CD4-positive, CD25-positive, alpha-beta regulatory T cell (primary cell): ENCODE data around the gene MCM5. TPM values are rescaled to one million over a fixed set of nuclear protein-coding genes. Genes with fewer than 3 reads are reported as not detected.

Source experiments
- ATAC-seq, 2 donors: fragments of 150-1000 bp; cut with Tn5 transposase; one replicate each; pipeline ENCODE4 v1.10.0; 2021; ENCODE audit warnings: low read depth in 2 of 2, moderate number of reproducible peaks in 2 of 2, moderate library complexity in 1 of 2
- DNase-seq, 3 donors: peaks; one replicate each; pipeline versions ENCODE4 v3.0.0 to v3.0.0-alpha.2; 2012 to 2022; ENCODE audit warnings: mixed read lengths in 1 of 3
- H3K27ac ChIP-seq: one replicate; pipeline ENCODE4 v1.7.0; 2013; ENCODE audit warnings: mild to moderate bottlenecking, low read length; ENCODE audit not compliant: insufficient read depth, poor library complexity, severe bottlenecking
- H3K27me3 ChIP-seq: one replicate; pipeline ENCODE4 v1.7.0; 2013; ENCODE audit warnings: low read length; ENCODE audit not compliant: control insufficient read depth, insufficient read depth
- H3K36me3 ChIP-seq: one replicate; pipeline ENCODE4 v1.7.0; 2013; ENCODE audit warnings: mild to moderate bottlenecking, low read length, moderate library complexity; ENCODE audit not compliant: control insufficient read depth, insufficient read depth
- H3K4me1 ChIP-seq: 2 replicates; pipeline ENCODE4 v1.7.0; 2013; ENCODE audit warnings: mild to moderate bottlenecking, low read length; ENCODE audit not compliant: insufficient read depth, control insufficient read depth, poor library complexity, severe bottlenecking
- H3K4me3 ChIP-seq: one replicate; pipeline ENCODE4 v1.7.0; 2013; ENCODE audit warnings: low read depth, mild to moderate bottlenecking, low read length, moderate library complexity
- H3K9me3 ChIP-seq, 2 experiments: 1 replicate in 1 of 2; 2 replicates in 1 of 2; pipeline ENCODE4 v1.7.0; 2013; ENCODE audit warnings: low read length in 2 of 2, mild to moderate bottlenecking in 1 of 2, moderate library complexity in 1 of 2; ENCODE audit not compliant: control insufficient read depth in 2 of 2
- H3K27ac Mint-ChIP-seq, 3 donors: one replicate each; pipeline ENCODE4 v1.8.0; 2020 to 2022; ENCODE audit warnings: mild to moderate bottlenecking in 3 of 3, mixed read lengths in 3 of 3, moderate library complexity in 2 of 3
- H3K27me3 Mint-ChIP-seq: one replicate; pipeline ENCODE4 v1.8.0; 2022; ENCODE audit warnings: mild to moderate bottlenecking, mixed read lengths
- H3K36me3 Mint-ChIP-seq: one replicate; pipeline ENCODE4 v1.8.0; 2020; ENCODE audit warnings: mixed read lengths
- H3K4me1 Mint-ChIP-seq, 4 donors: one replicate each; pipeline ENCODE4 v1.8.0; 2020 to 2022; ENCODE audit warnings: mixed read lengths in 4 of 4, mild to moderate bottlenecking in 1 of 4
- H3K4me3 Mint-ChIP-seq, 4 donors: one replicate each; pipeline ENCODE4 v1.8.0; 2020 to 2022; ENCODE audit warnings: mild to moderate bottlenecking in 4 of 4, mixed read lengths in 4 of 4, moderate library complexity in 3 of 4
- H3K9me3 Mint-ChIP-seq, 7 donors: one replicate each; pipeline ENCODE4 v1.8.0; 2020 to 2022; ENCODE audit warnings: mixed read lengths in 7 of 7, mild to moderate bottlenecking in 3 of 7, moderate library complexity in 2 of 7
- polyA plus RNA-seq, 4 donors: library from polyadenylated mRNA; unstranded; fragments of 300-500 nt; fragmentation: Illumina TruSeq; gene quantifications; one replicate each; pipeline ENCODE4 v1.2.3, GENCODE V29; 2021
- total RNA-seq: library from RNA; stranded (reverse); gene quantifications from one replicate; pipeline ENCODE4 v1.2.3, GENCODE V29; 2022

Gene MCM5
- total and polyA plus RNA-seq, 5 donors from 2014 or later: 40.6 to 59.7 (median 45.5) TPM

DNA sequence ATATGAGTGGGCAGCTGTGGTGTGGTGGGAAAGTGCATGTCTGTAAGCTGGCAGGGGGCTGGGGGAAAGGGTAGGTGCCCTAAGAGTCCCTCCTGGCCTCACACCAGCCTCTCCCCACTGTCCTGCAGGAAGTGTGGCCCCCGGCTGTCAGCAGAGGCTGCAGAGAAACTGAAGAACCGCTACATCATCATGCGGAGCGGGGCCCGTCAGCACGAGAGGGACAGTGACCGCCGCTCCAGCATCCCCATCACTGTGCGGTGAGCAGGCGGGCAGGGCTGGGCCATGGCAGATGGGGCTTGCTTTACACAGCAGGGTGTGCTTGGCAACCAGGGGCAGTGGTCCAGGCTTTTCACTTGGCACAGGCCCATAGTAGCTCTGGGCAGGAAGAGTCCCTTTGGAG, 19.8 kb downstream of the MCM5 start:
- Histone ChIP-seq H3K4me3 (no peak overlapping the region), H3K9me3 (no peaks in the 10 kb centered on the region), H3K27ac (no peak overlapping the region), H3K27me3 (no peaks in the 10 kb centered on the region), H3K36me3 (peaks cover 95% of the 10 kb centered on the region), H3K4me1 (no peaks in the 10 kb centered on the region)
- Mint-ChIP-seq H3K4me1 (peaks cover 0 to 3% (median under 1%) of the 10 kb centered on the region in 4 donors), H3K9me3 (no peaks in the 10 kb centered on the region), H3K27me3 (no peaks in the 10 kb centered on the region), H3K36me3 (peaks cover 53% of the 10 kb centered on the region), H3K4me3 (no peak overlapping the region), H3K27ac (no peak overlapping the region)
- no peak for ATAC-seq
- no peak for DNase-seq

DNA sequence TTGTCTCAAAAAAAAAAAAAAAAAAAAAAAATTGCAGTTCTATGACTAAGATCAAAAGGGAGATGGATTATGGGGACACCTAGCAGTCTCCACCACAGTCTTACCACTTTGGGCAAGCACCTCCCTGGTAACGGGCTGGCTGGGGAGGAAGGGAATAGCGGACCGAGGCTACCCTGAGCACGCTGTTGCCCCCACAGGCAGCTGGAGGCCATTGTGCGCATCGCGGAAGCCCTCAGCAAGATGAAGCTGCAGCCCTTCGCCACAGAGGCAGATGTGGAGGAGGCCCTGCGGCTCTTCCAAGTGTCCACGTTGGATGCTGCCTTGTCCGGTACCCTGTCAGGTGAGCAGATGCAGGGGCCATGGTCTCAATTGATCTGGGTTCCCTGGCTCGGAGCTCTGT, 21.2 kb downstream of the MCM5 start:
- H3K9me3 Mint-ChIP-seq: no peaks in the 10 kb centered on the region
- Histone ChIP-seq H3K4me3 (no peak overlapping the region), H3K27ac (no peak overlapping the region), H3K4me1 (no peaks in the 10 kb centered on the region), H3K36me3 (peaks cover 91% of the 10 kb centered on the region), H3K27me3 (no peaks in the 10 kb centered on the region), H3K9me3 (no peaks in the 10 kb centered on the region)
- no peak for DNase-seq
- H3K27ac Mint-ChIP-seq: no peak overlapping the region
- no peak overlapping the region for H3K4me3 Mint-ChIP-seq
- peaks cover 0 to 3% (median 0%) of the 10 kb centered on the region in 4 donors for H3K4me1 Mint-ChIP-seq
- peaks cover 42% of the 10 kb centered on the region for H3K36me3 Mint-ChIP-seq
- no peak for ATAC-seq
- no peaks in the 10 kb centered on the region for H3K27me3 Mint-ChIP-seq

GRCh38 chr22:35422145-35422544, 22.2 kb downstream of the MCM5 start:
- H3K27ac ChIP-seq: no peak overlapping the region
- H3K9me3 Mint-ChIP-seq: no peaks in the 10 kb centered on the region
- peaks cover 37% of the 10 kb centered on the region for H3K36me3 Mint-ChIP-seq
- peaks cover 88% of the 10 kb centered on the region for H3K36me3 ChIP-seq
- DNase-seq: no peak
- H3K9me3 ChIP-seq: no peaks in the 10 kb centered on the region
- no peaks in the 10 kb centered on the region for H3K27me3 Mint-ChIP-seq
- no peak for ATAC-seq
- H3K4me1 Mint-ChIP-seq: peaks cover 0 to 3% (median 1%) of the 10 kb centered on the region in 4 donors
- H3K4me3 Mint-ChIP-seq: no peak overlapping the region
- no peaks in the 10 kb centered on the region for H3K27me3 ChIP-seq
- no peak overlapping the region for H3K27ac Mint-ChIP-seq
- no peak overlapping the region for H3K4me3 ChIP-seq
- no peaks in the 10 kb centered on the region for H3K4me1 ChIP-seq

DNA sequence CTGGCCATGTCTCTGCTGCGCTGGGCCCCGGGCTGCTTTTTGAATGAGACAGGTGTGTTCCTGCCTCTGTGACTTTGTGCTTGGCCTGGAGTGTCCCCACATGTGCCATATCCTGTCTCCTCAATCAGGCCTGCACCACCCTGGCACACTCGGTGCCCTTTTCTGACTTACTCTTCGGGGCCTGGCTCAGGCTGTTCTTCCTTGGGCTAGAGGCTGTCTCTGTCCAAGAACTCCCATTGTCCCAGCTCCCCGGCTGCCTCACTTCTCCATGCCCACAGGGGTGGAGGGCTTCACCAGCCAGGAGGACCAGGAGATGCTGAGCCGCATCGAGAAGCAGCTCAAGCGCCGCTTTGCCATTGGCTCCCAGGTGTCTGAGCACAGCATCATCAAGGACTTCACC, 23.0 kb downstream of the MCM5 start:
- Mint-ChIP-seq H3K27ac (peak overlapping the region in 1 of 3 donors; percentile 40), H3K27me3 (no peaks in the 10 kb centered on the region), H3K4me3 (no peak overlapping the region), H3K4me1 (peaks cover 0 to 3% (median 1%) of the 10 kb centered on the region in 4 donors), H3K9me3 (no peaks in the 10 kb centered on the region), H3K36me3 (peaks cover 34% of the 10 kb centered on the region)
- Histone ChIP-seq H3K36me3 (peaks cover 81% of the 10 kb centered on the region), H3K27me3 (no peaks in the 10 kb centered on the region), H3K9me3 (no peaks in the 10 kb centered on the region), H3K27ac (no peak overlapping the region), H3K4me1 (no peaks in the 10 kb centered on the region), H3K4me3 (no peak overlapping the region)
- ATAC-seq (no peak), DNase-seq (no peak)

DNA sequence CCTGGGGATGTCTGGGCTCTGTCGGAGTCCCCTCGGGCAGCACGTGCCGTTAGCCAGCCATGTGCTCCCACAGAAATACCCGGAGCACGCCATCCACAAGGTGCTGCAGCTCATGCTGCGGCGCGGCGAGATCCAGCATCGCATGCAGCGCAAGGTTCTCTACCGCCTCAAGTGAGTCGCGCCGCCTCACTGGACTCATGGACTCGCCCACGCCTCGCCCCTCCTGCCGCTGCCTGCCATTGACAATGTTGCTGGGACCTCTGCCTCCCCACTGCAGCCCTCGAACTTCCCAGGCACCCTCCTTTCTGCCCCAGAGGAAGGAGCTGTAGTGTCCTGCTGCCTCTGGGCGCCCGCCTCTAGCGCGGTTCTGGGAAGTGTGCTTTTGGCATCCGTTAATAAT, 24.1 kb downstream of the MCM5 start:
- Mint-ChIP-seq H3K4me1 (peaks cover 0 to 3% (median 1%) of the 10 kb centered on the region in 4 donors), H3K27ac (peak overlapping the region in 1 of 3 donors; percentile 84), H3K36me3 (peaks cover 32% of the 10 kb centered on the region), H3K27me3 (no peaks in the 10 kb centered on the region), H3K4me3 (no peak overlapping the region), H3K9me3 (no peaks in the 10 kb centered on the region)
- no peak for DNase-seq
- H3K4me3 ChIP-seq: no peak overlapping the region
- no peaks in the 10 kb centered on the region for H3K9me3 ChIP-seq
- H3K27me3 ChIP-seq: no peaks in the 10 kb centered on the region
- H3K36me3 ChIP-seq: peaks cover 72% of the 10 kb centered on the region
- no peaks in the 10 kb centered on the region for H3K4me1 ChIP-seq
- ATAC-seq: no peak
- no peak overlapping the region for H3K27ac ChIP-seq

GRCh38 chr22:35424761-35425160, 24.8 kb downstream of the MCM5 start:
- Histone ChIP-seq H3K4me3 (no peak overlapping the region), H3K36me3 (peaks cover 65% of the 10 kb centered on the region), H3K27me3 (no peaks in the 10 kb centered on the region), H3K27ac (no peak overlapping the region), H3K9me3 (no peaks in the 10 kb centered on the region), H3K4me1 (no peaks in the 10 kb centered on the region)
- Mint-ChIP-seq H3K4me3 (no peak overlapping the region), H3K9me3 (no peaks in the 10 kb centered on the region), H3K36me3 (peaks cover 26% of the 10 kb centered on the region), H3K27me3 (no peaks in the 10 kb centered on the region), H3K27ac (no peak overlapping the region), H3K4me1 (peaks cover 0 to 3% (median 1%) of the 10 kb centered on the region in 4 donors)
- ATAC-seq (no peak), DNase-seq (no peak)

DNA sequence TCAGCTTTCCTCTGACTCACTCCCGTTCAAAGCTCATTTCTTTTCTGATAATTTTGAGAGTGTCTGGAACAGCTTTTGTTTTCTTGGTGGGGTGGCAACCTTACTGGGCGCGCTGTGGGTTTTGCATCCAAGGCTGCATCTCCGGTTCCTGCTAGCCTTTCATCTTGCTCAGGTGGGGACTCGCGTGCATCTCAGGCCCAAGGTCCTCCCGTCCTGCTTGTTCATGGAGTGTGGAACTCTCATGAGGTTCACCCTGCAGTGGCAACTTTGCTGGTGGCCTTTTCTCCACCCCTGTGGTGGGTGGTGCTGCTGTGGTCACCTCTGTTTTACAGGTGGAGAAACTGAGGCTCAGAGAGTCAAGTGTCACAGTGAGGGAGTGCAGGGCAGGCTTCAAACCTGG, 25.6 kb downstream of the MCM5 start:
- Mint-ChIP-seq H3K36me3 (peaks cover 20% of the 10 kb centered on the region), H3K27me3 (no peaks in the 10 kb centered on the region), H3K4me1 (peaks cover 0 to 3% (median 1%) of the 10 kb centered on the region in 4 donors), H3K9me3 (no peaks in the 10 kb centered on the region), H3K4me3 (no peak overlapping the region), H3K27ac (no peak overlapping the region)
- Histone ChIP-seq H3K27me3 (no peaks in the 10 kb centered on the region), H3K27ac (no peak overlapping the region), H3K4me1 (no peaks in the 10 kb centered on the region), H3K36me3 (peaks cover 57% of the 10 kb centered on the region), H3K9me3 (no peaks in the 10 kb centered on the region), H3K4me3 (no peak overlapping the region)
- DNase-seq (no peak), ATAC-seq (no peak)

GRCh38 chr22:35425971-35426800, 26.2 kb downstream of the MCM5 start:
- ATAC-seq (no peak), DNase-seq (no peak)
- H3K9me3 Mint-ChIP-seq: no peaks in the 10 kb centered on the region
- H3K36me3 Mint-ChIP-seq: peaks cover 19% of the 10 kb centered on the region
- H3K4me1 Mint-ChIP-seq: peaks cover 0 to 3% (median 1%) of the 10 kb centered on the region in 4 donors
- no peak overlapping the region for H3K4me3 ChIP-seq
- no peaks in the 10 kb centered on the region for H3K9me3 ChIP-seq
- H3K4me3 Mint-ChIP-seq: peak overlapping the region in 1 of 4 donors; percentile 51
- peak overlapping the region in 2 of 3 donors; percentile 82 to 85 for H3K27ac Mint-ChIP-seq
- H3K36me3 ChIP-seq: peaks cover 52% of the 10 kb centered on the region
- H3K27ac ChIP-seq: no peak overlapping the region
- H3K4me1 ChIP-seq: no peaks in the 10 kb centered on the region
- H3K27me3 Mint-ChIP-seq: no peaks in the 10 kb centered on the region
- H3K27me3 ChIP-seq: no peaks in the 10 kb centered on the region
